HepG2 (cell line): Measurements from ENCODE around the gene CDK6. TPM values are rescaled to one million over a fixed set of nuclear protein-coding genes. Genes with fewer than 3 reads are reported as not detected.

Experiments
- AKAP8 ChIP-seq: sonication (generic); formaldehyde crosslinking; IDR thresholded peaks from 2 replicates; pipeline ENCODE4 v1.5.1; 2020; ENCODE audit warnings: mild to moderate bottlenecking, missing genetic modification reagents
- ARNT2 ChIP-seq: sonication (generic); formaldehyde crosslinking; IDR thresholded peaks from 2 replicates; pipeline ENCODE4 v1.8.0; 2022; ENCODE audit warnings: mild to moderate bottlenecking, low read depth, missing genetic modification reagents, moderate library complexity
- ATM ChIP-seq: fragments of 450-650 bp; IDR thresholded peaks from 2 replicates; pipeline ENCODE4 v1.7.1; 2017; ENCODE audit warnings: mild to moderate bottlenecking, borderline replicate concordance
- CBX2 ChIP-seq, 2 experiments: fragments of 200-600 bp in 1 of 2; sonication (generic); formaldehyde crosslinking in 1 of 2; IDR thresholded peaks; 2 replicates each; pipeline versions ENCODE4 v1.7.0 to v1.8.1; 2018 to 2022; ENCODE audit warnings: low read depth in 2 of 2, low read length in 1 of 2, mild to moderate bottlenecking in 1 of 2, missing genetic modification reagents in 1 of 2
- DBP ChIP-seq: sonication (generic); formaldehyde crosslinking; IDR thresholded peaks from 2 replicates; pipeline ENCODE4 v1.4.0; 2020; ENCODE audit warnings: missing genetic modification reagents; ENCODE audit errors: not compliant biosample characterization
- E2F5 ChIP-seq: sonication (generic); formaldehyde crosslinking; conservative IDR thresholded peaks from 2 replicates; pipeline ENCODE4 v1.4.0; 2020; ENCODE audit warnings: missing genetic modification reagents
- ESRRA ChIP-seq: sonication (generic); formaldehyde crosslinking; IDR thresholded peaks from 2 replicates; pipeline ENCODE4 v1.5.1; 2020; ENCODE audit warnings: mild to moderate bottlenecking, low read depth, missing genetic modification reagents
- GFI1 ChIP-seq: sonication (generic); formaldehyde crosslinking; IDR thresholded peaks from 2 replicates; pipeline ENCODE4 v1.5.0; 2020; ENCODE audit warnings: missing genetic modification reagents, mild to moderate bottlenecking, borderline replicate concordance
- GPN1 ChIP-seq: sonication (generic); formaldehyde crosslinking; IDR thresholded peaks from 2 replicates; pipeline ENCODE4 v1.5.1; 2020; ENCODE audit warnings: missing genetic modification reagents, borderline replicate concordance
- HINFP ChIP-seq: sonication (generic); formaldehyde crosslinking; IDR thresholded peaks from 2 replicates; pipeline ENCODE4 v1.4.0; 2020; ENCODE audit warnings: low read depth, mild to moderate bottlenecking, missing genetic modification reagents
- HNRNPH1 ChIP-seq: fragments of 200-400 bp; formaldehyde crosslinking; optimal IDR thresholded peaks from 2 replicates; pipeline ENCODE3; 2017; ENCODE audit warnings: mild to moderate bottlenecking, low read depth, low read length
- IKZF1 ChIP-seq: fragments of 450-650 bp; IDR thresholded peaks from 2 replicates; pipeline ENCODE4 v1.7.1; 2016
- KDM4B ChIP-seq: sonication (generic); formaldehyde crosslinking; IDR thresholded peaks from 2 replicates; pipeline ENCODE4 v1.4.0; 2020; ENCODE audit warnings: missing genetic modification reagents
- MTF1 ChIP-seq: sonication (generic); formaldehyde crosslinking; IDR thresholded peaks from 2 replicates; pipeline ENCODE4 v1.5.0; 2020; ENCODE audit warnings: missing genetic modification reagents
- NR1H2 ChIP-seq: sonication (generic); formaldehyde crosslinking; IDR thresholded peaks from 2 replicates; pipeline ENCODE4 v1.8.1; 2022; ENCODE audit warnings: low read depth, missing genetic modification reagents, borderline replicate concordance
- RNF2 ChIP-seq: fragments of 450-650 bp; conservative IDR thresholded peaks from 2 replicates; pipeline ENCODE4 v1.6.1; 2016; ENCODE audit warnings: low read depth
- SP140L ChIP-seq: sonication (generic); formaldehyde crosslinking; IDR thresholded peaks from 2 replicates; pipeline ENCODE4 v1.4.0; 2020; ENCODE audit warnings: missing genetic modification reagents, borderline replicate concordance
- SRY ChIP-seq: sonication (generic); formaldehyde crosslinking; IDR thresholded peaks from 2 replicates; pipeline ENCODE4 v1.8.0; 2022; ENCODE audit warnings: mild to moderate bottlenecking, missing genetic modification reagents
- ZFP91 ChIP-seq: sonication (generic); formaldehyde crosslinking; IDR thresholded peaks from 2 replicates; pipeline ENCODE4 v1.9.0; 2022; ENCODE audit warnings: missing genetic modification reagents, mild to moderate bottlenecking, borderline replicate concordance
- ZKSCAN1 ChIP-seq: fragments of 150-350 bp; IDR thresholded peaks from 2 replicates; pipeline ENCODE4 v1.6.1; 2014; ENCODE audit warnings: low read length
- ZNF160 ChIP-seq: sonication (generic); formaldehyde crosslinking; IDR thresholded peaks from 2 replicates; pipeline ENCODE4 v1.8.0; 2022; ENCODE audit warnings: mild to moderate bottlenecking, inconsistent platforms, missing genetic modification reagents
- ZNF207 ChIP-seq: fragments of 450-650 bp; IDR thresholded peaks from 2 replicates; pipeline ENCODE4 v1.6.1; 2016; ENCODE audit warnings: antibody characterized with exemption, borderline replicate concordance
- ZNF432 ChIP-seq: sonication (generic); formaldehyde crosslinking; IDR thresholded peaks from 2 replicates; pipeline ENCODE4 v1.5.0; 2020; ENCODE audit warnings: missing genetic modification reagents, mild to moderate bottlenecking, borderline replicate concordance
- ZNF496 ChIP-seq: sonication (generic); formaldehyde crosslinking; IDR thresholded peaks from 2 replicates; pipeline ENCODE4 v1.8.1; 2023; ENCODE audit warnings: mild to moderate bottlenecking, moderate library complexity, missing genetic modification reagents; ENCODE audit not compliant: insufficient replicate concordance
- ZNF543 ChIP-seq: sonication (generic); formaldehyde crosslinking; IDR thresholded peaks from 2 replicates; pipeline ENCODE4 v1.4.0; 2020; ENCODE audit warnings: mild to moderate bottlenecking, missing genetic modification reagents
- ZNF780A ChIP-seq: sonication (generic); formaldehyde crosslinking; IDR thresholded peaks from 2 replicates; pipeline ENCODE4 v1.8.0; 2022; ENCODE audit warnings: mild to moderate bottlenecking, missing genetic modification reagents, moderate library complexity
- polyA plus RNA-seq, 8 experiments: library from polyadenylated mRNA; depleted of rRNA in 3 of 8; stranded (reverse) in 7 of 8; unstranded in 1 of 8; fragments of >200 nt; fragmentation: Illumina TruSeq in 4 of 8; extraction: Trizol in 4 of 8; gene quantifications; 2 replicates each; pipeline versions ENCODE4 v1.2.1 to v1.2.3, GENCODE V29; 2011 to 2016; ENCODE audit warnings: low read depth in 4 of 8, missing spikeins in 1 of 8, mixed read lengths in 1 of 8; ENCODE audit not compliant: insufficient read depth in 1 of 8
- total RNA-seq, 5 experiments: library from RNA; depleted of rRNA; stranded (reverse); fragments of >200 nt; fragmentation: Illumina TruSeq; extraction: Trizol; gene quantifications; 2 replicates each; pipeline ENCODE4 v1.2.3, GENCODE V29; 2016; ENCODE audit warnings: low read depth in 1 of 5

Gene CDK6
- total and polyA plus RNA-seq, 2 of the 13 experiments (the other 11 are each of a cell fraction or from before 2014, with no cell fraction given), result 34.6 to 90.8 TPM

GRCh38 chr7:92833024-92833765 is 3.2 kb downstream of the CDK6 start (continued):
- no peak; the same call in 1 of the 2 replicates for TF ChIP-seq E2F5 (CRISPR knock-in tag)
- peak; percentile 73 for TF ChIP-seq ESRRA (CRISPR knock-in tag)
- peak; percentile 67; the same call in 1 of the 2 replicates for TF ChIP-seq KDM4B (CRISPR knock-in tag)
- TF ChIP-seq NR1H2, result no peak
- 0 out of 2 replicates have a peak, but pooled peaks have one; percentile 80 for TF ChIP-seq HINFP (CRISPR knock-in tag)
- TF ChIP-seq HNRNPH1, result no peak
- TF ChIP-seq GFI1 (CRISPR knock-in tag), result no peak; the same call in 1 of the 2 replicates
- TF ChIP-seq CBX2 (IDR thresholded peaks at IDR 0.05; ENCODE audit: low read depth, low read length), result no peak
- no peak for TF ChIP-seq CBX2 (CRISPR knock-in tag; IDR thresholded peaks at IDR 0.05; ENCODE audit: low read depth)
- TF ChIP-seq ZNF496 (CRISPR knock-in tag), result no peak
- no peak for TF ChIP-seq GPN1 (CRISPR knock-in tag)
- TF ChIP-seq ARNT2, result peak; percentile 80; the same call in 1 of the 2 replicates
- TF ChIP-seq AKAP8 (CRISPR knock-in tag), result peak; percentile 84
- peak; percentile 39; the same call in 1 of the 2 replicates for TF ChIP-seq SRY (CRISPR knock-in tag)
- no peak for TF ChIP-seq SP140L (CRISPR knock-in tag)
- peak; percentile 16; the same call in 1 of the 2 replicates for TF ChIP-seq RNF2
- no peak for TF ChIP-seq IKZF1
- TF ChIP-seq ZKSCAN1, result no peak
- no peak for TF ChIP-seq ZNF432 (CRISPR knock-in tag)
- TF ChIP-seq ZNF207, result no peak
- peak; percentile 79 for TF ChIP-seq ZFP91
- TF ChIP-seq ZNF543 (CRISPR knock-in tag), result peak; percentile 55; the same call in 1 of the 2 replicates
- TF ChIP-seq MTF1 (CRISPR knock-in tag), result no peak
- no peak for TF ChIP-seq DBP (CRISPR knock-in tag)
- TF ChIP-seq ATM, result no peak
- TF ChIP-seq ZNF780A, result no peak
- peak; percentile 86; the same call in 1 of the 2 replicates for TF ChIP-seq ZNF160 (CRISPR knock-in tag)
